ENCODE measurements around the gene KCNQ5.
"Not testable (repeated sequence)": the region's sequence is repeated elsewhere in the genome, so short reads cannot be mapped to it uniquely, and the experiment has no call there.

Gene KCNQ5

GRCh38 chr6:73152556-73152955 is 530.7 kb downstream of the KCNQ5 start:
- no peak for DNase-seq

- DNase-seq = no peak
These were observed 531.3 kb downstream of the KCNQ5 start for GRCh38 chr6:73152966-73153757.

DNA sequence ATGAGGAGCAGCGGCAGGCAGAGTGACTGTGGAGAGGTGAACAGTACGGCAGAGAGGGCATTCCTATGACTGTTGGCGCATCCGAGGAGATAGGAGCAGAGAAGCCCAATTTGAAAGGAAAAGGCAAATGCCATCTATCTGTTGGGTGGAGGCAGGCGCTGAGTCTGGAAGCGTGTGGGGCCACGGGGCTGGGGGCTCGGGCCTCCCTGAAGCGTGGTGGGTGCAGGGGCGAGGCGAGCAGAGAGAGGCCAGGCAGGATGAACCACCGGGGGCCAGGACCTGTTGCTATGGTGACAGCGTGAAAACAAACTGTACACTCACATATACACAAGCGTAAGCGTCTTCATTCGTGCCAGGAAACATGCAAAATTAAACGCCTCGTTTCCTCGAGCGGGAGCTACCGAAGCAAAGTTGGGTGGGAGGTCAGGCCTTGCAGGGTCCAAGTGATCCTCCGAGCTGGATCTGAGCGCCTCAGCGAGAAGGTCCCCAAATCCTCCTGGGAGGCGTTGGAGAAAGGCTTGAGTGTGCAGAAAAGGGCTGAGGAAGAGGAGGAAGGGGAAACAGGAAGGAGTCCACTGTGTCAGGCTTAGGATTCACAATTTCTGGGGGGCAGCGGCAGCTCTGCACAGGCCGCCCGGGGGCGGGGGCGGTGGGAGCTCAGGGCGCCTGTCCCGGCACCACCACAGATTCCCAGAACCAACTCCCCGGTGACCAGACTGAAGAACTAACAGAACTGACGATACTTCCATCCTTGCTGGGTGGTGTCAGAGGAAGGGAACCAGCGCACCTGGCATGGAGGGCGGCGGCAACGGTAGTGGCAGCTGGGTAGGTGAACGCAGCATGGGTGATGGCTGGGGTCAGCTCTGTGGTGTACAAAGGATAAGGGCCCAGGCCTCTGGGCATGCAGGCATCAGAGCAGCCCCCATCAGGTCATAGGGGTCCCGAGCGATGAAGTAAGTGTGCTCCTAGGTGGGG is 535.2 kb downstream of the KCNQ5 start:
- no peak for DNase-seq

GRCh38 chr6:73157870-73158269 is 536.0 kb downstream of the KCNQ5 start:
- no peak for DNase-seq

DNA sequence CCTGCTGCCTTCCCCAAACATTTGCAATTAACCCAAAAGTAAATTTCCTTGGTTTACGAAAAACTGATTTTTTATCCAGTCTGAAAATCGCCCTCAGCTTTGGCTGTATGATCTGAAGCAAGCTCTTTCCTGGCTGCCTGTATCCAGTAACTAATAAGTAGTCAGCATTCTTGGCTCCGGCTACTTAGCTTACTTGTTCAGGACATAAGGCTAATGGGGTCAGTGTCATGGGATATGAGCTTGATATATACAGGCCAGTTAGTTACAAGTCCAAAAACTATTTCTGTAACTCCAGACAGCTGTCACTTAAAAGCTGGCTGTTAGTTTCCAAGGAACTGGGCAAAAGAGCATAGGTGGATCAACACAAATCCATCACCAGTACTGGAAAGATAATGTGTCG is 547.2 kb downstream of the KCNQ5 start:
- DNase-seq = no peak

GRCh38 chr6:73169633-73170032 is 547.8 kb downstream of the KCNQ5 start:
- no peak for DNase-seq

- no peak for DNase-seq
These were observed 552.8 kb downstream of the KCNQ5 start for GRCh38 chr6:73174646-73175045.

DNA sequence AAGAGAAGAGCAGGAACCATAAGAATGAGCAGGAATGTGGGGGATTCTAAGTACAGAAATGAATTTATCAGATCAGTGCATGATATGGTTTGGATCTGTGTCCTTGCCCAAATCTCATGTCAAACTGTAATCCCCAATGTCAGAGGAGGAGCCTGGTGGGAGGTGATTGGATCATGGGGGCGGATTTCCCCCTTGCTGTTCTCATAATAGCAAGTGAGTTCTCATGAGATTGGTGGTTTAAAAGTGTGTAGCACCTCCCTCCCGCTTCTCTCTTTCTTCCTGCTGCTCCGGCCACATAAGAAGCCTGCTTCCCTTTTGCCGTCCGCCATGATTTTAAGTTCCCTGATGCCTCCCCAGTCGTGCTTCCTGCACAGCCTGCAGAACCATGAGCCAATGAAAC is 554.2 kb downstream of the KCNQ5 start:
- DNase-seq = no peak

- no peak for DNase-seq
These were observed 555.5 kb downstream of the KCNQ5 start for GRCh38 chr6:73177221-73177944.

DNA sequence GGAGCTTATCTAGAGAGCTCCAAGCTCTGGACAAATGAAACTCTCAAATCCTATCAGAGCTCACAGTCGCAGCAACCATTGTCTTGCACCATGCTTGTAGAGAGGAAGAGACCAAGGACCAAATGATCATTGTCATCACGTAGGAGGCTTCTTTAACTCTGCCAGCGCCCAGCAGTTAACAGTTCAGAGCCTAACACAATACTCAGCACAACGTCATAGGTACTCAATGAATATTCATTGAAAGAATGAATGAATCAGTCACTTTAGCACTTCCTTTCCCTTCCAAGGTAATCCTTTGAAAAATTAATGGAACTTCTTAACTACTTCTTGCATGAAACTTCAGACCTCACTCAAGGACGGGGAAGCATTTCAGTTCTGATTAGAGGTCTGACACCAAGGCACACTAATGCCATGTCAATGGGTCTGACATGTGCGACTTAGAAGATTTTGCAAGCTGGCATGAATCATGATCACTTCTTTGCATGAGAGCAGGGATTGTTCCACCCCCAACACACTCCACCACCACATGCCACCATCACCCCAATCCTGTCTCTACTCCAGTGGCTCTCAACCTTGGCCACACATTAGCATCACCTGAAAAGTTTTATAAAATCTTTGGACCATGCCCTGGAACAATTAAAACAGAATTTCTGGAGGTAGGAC is 558.3 kb downstream of the KCNQ5 start:
- DNase-seq = no peak

- no peak for DNase-seq
These were observed 559.1 kb downstream of the KCNQ5 start for GRCh38 chr6:73180763-73181619.

DNA sequence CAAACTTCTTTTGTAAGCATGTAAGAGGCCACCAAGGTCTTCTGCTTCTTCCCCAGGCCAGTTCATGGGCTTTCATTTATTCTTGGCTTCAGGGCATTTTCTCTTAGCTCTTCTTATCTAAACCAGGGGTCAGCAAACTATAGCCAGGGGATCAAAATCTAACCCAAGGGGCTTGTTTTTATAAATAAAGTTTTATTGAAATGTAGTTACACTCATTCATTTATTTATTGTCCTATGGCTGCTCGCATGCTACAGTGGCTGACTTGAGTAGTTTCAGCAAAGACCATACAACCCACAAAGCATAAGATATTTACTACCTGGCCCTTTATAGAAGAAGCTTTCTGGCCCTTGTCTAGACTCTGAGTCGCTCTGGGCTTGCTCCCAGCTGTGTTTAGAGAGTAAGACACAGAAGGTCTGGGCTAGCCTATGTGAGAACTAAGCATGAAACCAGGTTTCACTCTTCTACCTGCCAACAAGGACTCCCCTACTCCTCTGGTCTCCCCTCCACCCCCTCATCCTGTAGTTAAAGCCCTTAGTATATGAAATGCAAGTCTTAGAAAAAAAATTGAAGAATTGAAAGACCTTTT is 560.2 kb downstream of the KCNQ5 start:
- DNase-seq = no peak

DNA sequence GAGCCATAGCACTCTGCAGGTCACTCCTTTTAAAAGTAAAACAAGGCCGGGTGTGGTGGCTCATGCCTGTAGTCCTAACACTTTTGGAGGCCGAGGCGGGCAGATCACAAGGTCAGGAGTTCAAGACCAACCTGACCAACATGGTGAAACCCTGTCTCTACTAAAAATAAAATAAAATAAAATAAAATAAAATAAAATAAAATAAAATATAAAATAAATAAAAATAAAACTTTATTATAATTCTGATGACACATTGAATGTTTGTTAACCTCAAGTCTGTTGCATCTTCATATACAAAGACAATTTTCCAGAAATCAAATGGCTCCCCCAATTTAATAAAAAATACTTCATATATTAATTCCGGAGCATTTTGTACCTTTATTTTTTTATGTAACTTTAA is 571.4 kb downstream of the KCNQ5 start:
- DNase-seq = not testable (repeated sequence)

- no peak for DNase-seq
These were observed 572.9 kb downstream of the KCNQ5 start for GRCh38 chr6:73194744-73195143.

DNA sequence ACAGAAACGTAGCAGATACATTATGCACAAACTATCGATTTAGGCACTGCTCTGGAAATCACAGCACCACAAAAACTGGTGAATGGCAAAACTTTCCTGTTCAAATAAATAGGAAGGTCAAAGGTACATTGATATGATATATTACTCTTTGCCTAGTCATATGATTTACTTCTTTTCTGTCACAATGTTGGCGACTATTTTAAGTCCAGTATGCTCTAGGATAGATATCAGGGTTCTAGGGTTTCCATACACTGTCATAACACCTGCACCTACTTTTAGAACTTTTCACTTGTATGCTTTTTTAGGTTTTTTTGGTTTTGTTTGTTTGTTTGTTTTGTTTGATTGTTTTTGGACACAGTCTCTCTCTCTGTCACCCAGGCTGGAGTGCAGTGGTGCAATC is 578.4 kb downstream of the KCNQ5 start:
- no peak for DNase-seq

GRCh38 chr6:73200735-73201134 is 578.9 kb downstream of the KCNQ5 start:
- DNase-seq = no peak

- no peak for DNase-seq
These were observed 581.2 kb downstream of the KCNQ5 start for GRCh38 chr6:73203098-73203497.

DNA sequence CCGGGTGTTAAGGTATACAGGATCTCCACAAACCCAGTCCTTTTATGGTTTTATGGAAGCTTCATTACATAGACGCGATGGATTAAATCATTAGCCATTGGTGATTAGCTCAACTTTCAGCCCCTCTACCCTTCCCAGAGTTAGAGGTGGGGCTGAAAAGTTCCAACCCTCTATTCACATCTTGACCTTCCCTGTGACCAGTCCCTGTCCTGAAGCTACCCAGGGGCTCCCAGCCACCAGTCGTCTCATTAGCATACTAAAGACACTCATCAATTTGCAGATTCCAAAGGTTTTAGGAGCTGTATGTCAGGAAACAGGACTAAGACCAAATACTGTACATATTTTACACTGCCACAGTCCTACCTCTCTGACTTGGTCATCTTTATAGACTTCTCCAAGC is 582.4 kb downstream of the KCNQ5 start:
- DNase-seq = no peak

DNA sequence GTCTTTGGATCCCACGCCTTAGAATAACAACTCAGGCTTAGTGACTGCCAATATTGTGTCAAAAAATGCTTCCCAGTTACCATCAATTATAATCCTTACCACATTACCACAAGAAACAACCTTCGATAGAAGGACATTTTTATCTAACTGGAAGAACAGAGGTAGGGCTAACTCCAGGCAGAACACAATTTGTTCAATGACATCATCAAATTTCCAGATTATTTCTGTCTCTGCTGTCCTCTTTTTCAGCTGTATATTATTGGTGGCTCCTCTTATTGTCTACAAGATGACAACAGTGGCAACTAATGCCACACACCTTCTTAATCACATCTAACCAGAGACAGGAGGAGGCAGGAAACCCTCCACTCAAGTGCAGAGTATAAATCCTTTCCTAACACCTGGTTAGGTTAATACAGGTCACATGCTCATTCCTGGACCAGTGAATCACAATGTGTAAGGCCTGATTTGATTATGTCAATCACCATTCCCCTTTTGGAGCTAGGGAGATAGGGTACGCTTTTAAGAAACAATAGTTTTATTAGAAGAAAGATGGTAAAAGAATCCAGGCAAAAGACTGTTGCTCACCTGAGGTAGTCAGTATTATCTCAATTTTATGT is 585.5 kb downstream of the KCNQ5 start:
- DNase-seq = no peak

- DNase-seq = no peak
These were observed 587.3 kb downstream of the KCNQ5 start for GRCh38 chr6:73209117-73209516.

DNA sequence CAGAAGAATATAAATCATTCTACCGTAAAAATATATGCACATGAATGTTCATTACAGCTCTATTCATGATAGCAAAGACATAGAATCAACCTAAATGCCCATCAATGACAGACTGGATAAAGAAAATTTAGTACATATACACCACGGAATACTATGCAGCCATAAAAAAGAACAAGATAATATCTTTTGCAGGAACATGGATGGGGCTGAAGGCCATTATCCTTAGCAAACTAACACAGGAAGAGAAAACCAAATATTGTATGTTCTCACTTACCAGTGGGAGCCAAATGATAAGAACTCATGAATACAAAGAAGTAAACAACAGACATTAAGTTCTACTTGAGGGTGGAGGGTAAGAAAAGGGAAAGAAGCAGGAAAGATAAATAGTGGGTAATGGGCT is 595.0 kb downstream of the KCNQ5 start:
- DNase-seq = no peak
